HEK293 (cell line): Measurements from ENCODE around the gene PRKCZ.

ENCODE experiments used
- CTCF ChIA-PET: fragments of 350-600 bp; formaldehyde crosslinking; extraction: SDS; loops from one replicate; lab custom pipeline; 2021; ENCODE audit warnings: antibody characterized with exemption; lab: Yijun Ruan, JAX
- POLR2A ChIA-PET: fragments of 300-600 bp; formaldehyde crosslinking; extraction: SDS; loops from one replicate; lab custom pipeline; 2020; ENCODE audit warnings: antibody characterized with exemption, inconsistent platforms; lab: Yijun Ruan, JAX
- H3K27ac ChIP-seq: fragments of 200-500 bp; sonication (Bioruptor generic); 2 replicates; pipeline ENCODE4 v1.5.1; 2014; ENCODE audit warnings: low read depth, low read length, control low read depth, inconsistent platforms; ENCODE audit errors: extremely low read depth
- H3K36me3 ChIP-seq, 2 experiments: fragments of 200-500 bp in 1 of 2; sonication (Bioruptor generic) in 1 of 2; 1 replicate in 1 of 2; 2 replicates in 1 of 2; pipeline ENCODE4 v1.5.1; 2014 to 2017; ENCODE audit warnings: inconsistent platforms in 2 of 2, low read length in 2 of 2; ENCODE audit not compliant: control insufficient read depth in 2 of 2, insufficient read depth in 1 of 2
- H3K4me1 ChIP-seq: fragments of 200-500 bp; sonication (Bioruptor generic); 2 replicates; pipeline ENCODE4 v1.5.1; 2014; ENCODE audit warnings: mild to moderate bottlenecking, low read length, inconsistent platforms; ENCODE audit not compliant: control insufficient read depth, insufficient read depth
- H3K4me3 ChIP-seq: 2 replicates; pipeline ENCODE4 v1.5.1; 2011; ENCODE audit warnings: low read depth, mild to moderate bottlenecking, control low read depth, low read length, moderate library complexity
- H3K9me3 ChIP-seq: fragments of 200-500 bp; sonication (Bioruptor generic); 2 replicates; pipeline ENCODE4 v1.5.1; 2014; ENCODE audit warnings: low read depth, low read length, inconsistent platforms; ENCODE audit not compliant: control insufficient read depth, insufficient read depth
- BCL11A ChIP-seq: fragments of 450-650 bp; formaldehyde crosslinking; IDR thresholded peaks from 2 replicates; pipeline ENCODE4 v1.5.1; 2016; ENCODE audit warnings: low read depth, missing biosample characterization, missing genetic modification characterization
- EGR2 ChIP-seq: fragments of 450-650 bp; formaldehyde crosslinking; IDR thresholded peaks from 2 replicates; pipeline ENCODE4 v1.5.1; 2016; ENCODE audit warnings: low read depth, missing biosample characterization, missing genetic modification characterization
- GLI4 ChIP-seq: fragments of 450-650 bp; formaldehyde crosslinking; IDR thresholded peaks from 2 replicates; pipeline ENCODE4 v1.5.1; 2016; ENCODE audit warnings: missing biosample characterization, missing genetic modification characterization
- IKZF3 ChIP-seq: fragments of 450-650 bp; IDR thresholded peaks from 2 replicates; pipeline ENCODE4 v1.5.0; 2018; ENCODE audit warnings: missing biosample characterization, mild to moderate bottlenecking, missing genetic modification characterization, moderate library complexity
- KLF7 ChIP-seq: fragments of 450-650 bp; formaldehyde crosslinking; IDR thresholded peaks from 2 replicates; pipeline ENCODE4 v1.5.1; 2016; ENCODE audit warnings: missing biosample characterization, missing genetic modification characterization, borderline replicate concordance
- OVOL3 ChIP-seq: fragments of 450-650 bp; formaldehyde crosslinking; IDR thresholded peaks from 2 replicates; pipeline ENCODE4 v1.5.1; 2016; ENCODE audit warnings: missing biosample characterization, missing genetic modification characterization
- PRDM6 ChIP-seq: fragments of 450-650 bp; formaldehyde crosslinking; IDR thresholded peaks from 2 replicates; pipeline ENCODE4 v1.5.1; 2017; ENCODE audit warnings: missing biosample characterization, missing genetic modification characterization
- YY2 ChIP-seq: fragments of 450-650 bp; formaldehyde crosslinking; IDR thresholded peaks from 2 replicates; pipeline ENCODE4 v1.5.1; 2016; ENCODE audit warnings: missing biosample characterization, missing genetic modification characterization
- ZFHX2 ChIP-seq: fragments of 450-650 bp; formaldehyde crosslinking; conservative IDR thresholded peaks from 2 replicates; pipeline ENCODE4 v1.5.1; 2016; ENCODE audit warnings: missing biosample characterization, missing genetic modification characterization
- ZNF354C ChIP-seq: fragments of 450-650 bp; formaldehyde crosslinking; IDR thresholded peaks from 2 replicates; pipeline ENCODE4 v1.5.1; 2016; ENCODE audit warnings: missing biosample characterization, missing genetic modification characterization, low read depth, borderline replicate concordance
- ZNF366 ChIP-seq: fragments of 450-650 bp; formaldehyde crosslinking; conservative IDR thresholded peaks from 2 replicates; pipeline ENCODE4 v1.5.1; 2016; ENCODE audit warnings: missing biosample characterization, missing genetic modification characterization
- ZNF521 ChIP-seq: fragments of 450-650 bp; formaldehyde crosslinking; IDR thresholded peaks from 2 replicates; pipeline ENCODE4 v1.5.1; 2017; ENCODE audit warnings: missing biosample characterization, mild to moderate bottlenecking, missing genetic modification characterization
- ZNF596 ChIP-seq: fragments of 450-650 bp; IDR thresholded peaks from 2 replicates; pipeline ENCODE4 v1.5.0; 2018; ENCODE audit warnings: missing biosample characterization, mild to moderate bottlenecking, missing genetic modification characterization, moderate library complexity
- ZNF621 ChIP-seq: fragments of 450-650 bp; formaldehyde crosslinking; IDR thresholded peaks from 2 replicates; pipeline ENCODE4 v1.5.1; 2017; ENCODE audit warnings: missing biosample characterization, missing genetic modification characterization
- ZNF707 ChIP-seq: fragments of 450-650 bp; formaldehyde crosslinking; IDR thresholded peaks from 2 replicates; pipeline ENCODE4 v1.5.1; 2016; ENCODE audit warnings: missing biosample characterization, missing genetic modification characterization
- ZNF792 ChIP-seq: fragments of 450-650 bp; formaldehyde crosslinking; IDR thresholded peaks from 2 replicates; pipeline ENCODE4 v1.5.1; 2016; ENCODE audit warnings: missing biosample characterization, missing genetic modification characterization
- ZNF837 ChIP-seq: fragments of 450-650 bp; formaldehyde crosslinking; IDR thresholded peaks from 2 replicates; pipeline ENCODE4 v1.5.1; 2016; ENCODE audit warnings: missing biosample characterization, missing genetic modification characterization
- ZSCAN16 ChIP-seq: fragments of 450-650 bp; formaldehyde crosslinking; IDR thresholded peaks from 2 replicates; pipeline ENCODE4 v1.5.1; 2016; ENCODE audit warnings: missing biosample characterization, missing genetic modification characterization
- ZXDB ChIP-seq: fragments of 450-650 bp; formaldehyde crosslinking; IDR thresholded peaks from 2 replicates; pipeline ENCODE4 v1.5.1; 2016; ENCODE audit warnings: missing biosample characterization, missing genetic modification characterization
- TF ChIP-seq, protein P1 (sequence below): fragments of 450-650 bp; formaldehyde crosslinking; IDR thresholded peaks from 2 replicates; pipeline ENCODE4 v1.5.1; 2016; ENCODE audit warnings: missing biosample characterization, missing genetic modification characterization

Gene PRKCZ

DNA sequence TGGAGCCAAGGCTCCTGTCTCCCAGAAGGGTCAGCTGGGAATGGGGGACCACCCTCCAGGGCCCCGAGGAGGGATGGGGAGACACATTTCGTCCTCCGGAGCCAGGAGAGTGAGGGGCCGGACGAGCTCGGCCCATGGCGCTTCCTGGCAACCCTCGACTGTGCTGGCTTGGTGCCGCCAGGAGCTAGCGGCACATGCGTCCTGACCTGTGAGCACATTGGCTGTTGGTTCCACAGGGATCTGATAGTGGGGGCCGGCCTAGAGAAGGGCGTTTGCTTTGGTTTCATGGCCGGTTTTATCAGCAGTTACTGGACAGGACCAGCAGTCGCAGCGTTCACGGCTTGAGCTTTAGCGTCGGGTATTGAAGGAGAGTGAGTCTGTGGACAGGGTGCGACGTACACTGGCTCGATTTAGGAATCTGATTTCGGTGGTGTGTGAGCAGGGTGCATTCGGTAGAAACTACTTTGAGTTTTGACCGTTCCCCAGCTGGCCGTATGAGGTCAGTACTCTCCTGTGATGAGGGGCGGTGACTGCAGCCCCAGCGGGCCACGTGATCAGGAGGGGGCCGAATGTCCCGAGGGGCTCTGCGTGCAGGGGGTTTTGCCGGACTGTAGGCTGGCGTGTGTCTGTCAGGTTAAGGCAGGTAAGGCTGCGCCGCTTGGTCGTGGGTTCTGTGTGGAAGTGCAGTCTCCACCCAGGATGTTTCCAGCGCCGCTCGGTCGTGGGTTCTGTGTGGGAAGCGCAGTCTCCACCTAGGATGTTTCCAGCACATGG is 125.7 kb downstream of the PRKCZ start:
- POLR2A ChIA-PET, result interaction anchor here (0.9 kb wide), 1 partner anchor 18 kb away, joined by 4 read pairs; the partner anchor contains the start of gene FAAP20
- peaks cover 0 to 69% of the 10 kb centered on the region in 2 experiments; a peak in 1 of 3 replicates for H3K36me3 ChIP-seq
- no peak overlapping the region for H3K27ac ChIP-seq
- no peaks in the 10 kb centered on the region for H3K9me3 ChIP-seq
- TF ChIP-seq BCL11A (tag by site-specific recombination), result no peak
- no peak for TF ChIP-seq ZSCAN16 (tag by site-specific recombination)
- TF ChIP-seq KLF7, result no peak
- no peak for TF ChIP-seq ZNF792 (tag by site-specific recombination)
- no peak for TF ChIP-seq PRDM6
- TF ChIP-seq ZNF354C (tag by site-specific recombination), result no peak
- no peak for TF ChIP-seq YY2 (tag by site-specific recombination)
- no peak for TF ChIP-seq ZNF837 (tag by site-specific recombination)
- TF ChIP-seq GLI4 (tag by site-specific recombination), result no peak
- no peak for TF ChIP-seq ZNF621 (tag by site-specific recombination)
- TF ChIP-seq ZNF521 (tag by site-specific recombination), result no peak
- TF ChIP-seq ZNF707 (tag by site-specific recombination), result no peak
- no peak for TF ChIP-seq OVOL3 (tag by site-specific recombination)
- TF ChIP-seq ZNF366 (tag by site-specific recombination), result no peak
- TF ChIP-seq, protein P1, sequence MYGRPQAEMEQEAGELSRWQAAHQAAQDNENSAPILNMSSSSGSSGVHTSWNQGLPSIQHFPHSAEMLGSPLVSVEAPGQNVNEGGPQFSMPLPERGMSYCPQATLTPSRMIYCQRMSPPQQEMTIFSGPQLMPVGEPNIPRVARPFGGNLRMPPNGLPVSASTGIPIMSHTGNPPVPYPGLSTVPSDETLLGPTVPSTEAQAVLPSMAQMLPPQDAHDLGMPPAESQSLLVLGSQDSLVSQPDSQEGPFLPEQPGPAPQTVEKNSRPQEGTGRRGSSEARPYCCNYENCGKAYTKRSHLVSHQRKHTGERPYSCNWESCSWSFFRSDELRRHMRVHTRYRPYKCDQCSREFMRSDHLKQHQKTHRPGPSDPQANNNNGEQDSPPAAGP, result no peak
- TF ChIP-seq ZXDB (tag by site-specific recombination), result no peak
- CTCF ChIA-PET, result interaction anchor here (0.6 to 3.3 kb wide), 8 partner anchors 12 to 216 kb away, joined by 4 to 28 read pairs (median 6); no protein-coding TSS in a partner anchor
- no peaks in the 10 kb centered on the region for H3K4me1 ChIP-seq
- H3K4me3 ChIP-seq, result no peak overlapping the region

DNA sequence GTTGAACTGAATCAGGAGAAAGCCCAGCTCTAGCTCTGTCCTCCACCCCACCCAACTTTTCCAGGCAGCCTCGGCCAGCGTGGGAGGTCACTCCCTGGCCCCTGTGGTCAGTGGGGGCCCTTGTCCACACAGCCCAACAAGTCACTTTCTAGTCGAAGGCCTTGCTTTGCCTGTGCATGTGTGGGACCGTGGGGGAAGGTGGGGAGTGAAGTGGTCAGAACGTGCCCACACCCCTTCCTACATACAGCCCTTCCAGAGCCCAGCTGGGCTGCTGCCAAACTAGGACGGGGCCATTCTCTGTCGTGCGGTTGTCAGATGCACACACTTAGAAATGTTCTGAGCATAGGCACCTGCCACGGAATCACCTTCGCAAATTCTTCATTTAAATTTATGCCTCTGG is 126.4 kb downstream of the PRKCZ start:
- ChIA-PET CTCF (interaction anchor here (0.7 to 2.4 kb wide), 4 partner anchors 12 to 155 kb away, joined by 4 to 8 read pairs (median 6); partner anchors contain the start of gene FAAP20), POLR2A (interaction anchor here (0.9 kb wide), 1 partner anchor 18 kb away, joined by 4 read pairs; the partner anchor contains the start of gene FAAP20)

GRCh38 chr1:2177541-2177940 is 127.3 kb downstream of the PRKCZ start:
- H3K36me3 ChIP-seq, result peaks cover 0 to 64% of the 10 kb centered on the region in 2 experiments; a peak in 1 of 3 replicates
- TF ChIP-seq ZFHX2 (tag by site-specific recombination) (0 out of 2 replicates have a peak, but pooled peaks have one; percentile 12), ZXDB (tag by site-specific recombination) (no peak), ZNF596 (tag by site-specific recombination) (no peak)
- POLR2A ChIA-PET, result no interaction called here
- H3K4me1 ChIP-seq, result no peaks in the 10 kb centered on the region
- no peaks in the 10 kb centered on the region for H3K9me3 ChIP-seq
- no peak overlapping the region for H3K27ac ChIP-seq
- CTCF ChIA-PET, result interaction anchor here (0.7 to 2.4 kb wide), 3 partner anchors 9 to 23 kb away, joined by 3 to 8 read pairs (median 3); partner anchors contain the start of gene FAAP20
- no peak overlapping the region for H3K4me3 ChIP-seq

More for the DNA sequence above, 126.4 kb downstream of the PRKCZ start:
- H3K36me3 ChIP-seq, result peaks cover 0 to 67% of the 10 kb centered on the region in 2 experiments; a peak in 1 of 3 replicates
- TF ChIP-seq EGR2 (tag by site-specific recombination) (peak; percentile 68), IKZF3 (tag by site-specific recombination) (no peak), ZFHX2 (tag by site-specific recombination) (peak; percentile 51; the same call in 1 of the 2 replicates)
- H3K27ac ChIP-seq, result no peak overlapping the region
- H3K4me3 ChIP-seq, result no peak overlapping the region
- H3K9me3 ChIP-seq, result no peaks in the 10 kb centered on the region
- H3K4me1 ChIP-seq, result no peaks in the 10 kb centered on the region
